HepG2 (cell line): ENCODE data around the gene RNF123. TPM values are rescaled to one million over a fixed set of nuclear protein-coding genes. Genes with fewer than 3 reads are reported as not detected.

Experiments
- ETV6 ChIP-seq: sonication (generic); formaldehyde crosslinking; conservative IDR thresholded peaks from 2 replicates; pipeline ENCODE4 v1.4.0; 2020; ENCODE audit warnings: missing genetic modification reagents
- FOSL1 ChIP-seq: sonication (generic); formaldehyde crosslinking; IDR thresholded peaks from 2 replicates; pipeline ENCODE4 v1.9.0; 2021; ENCODE audit warnings: missing genetic modification reagents, borderline replicate concordance
- JARID2 ChIP-seq: sonication (generic); formaldehyde crosslinking; IDR thresholded peaks from 2 replicates; pipeline ENCODE4 v1.8.1; 2023; ENCODE audit warnings: missing genetic modification reagents, inconsistent platforms; ENCODE audit not compliant: insufficient replicate concordance
- KDM5B ChIP-seq: sonication (generic); formaldehyde crosslinking; IDR thresholded peaks from 2 replicates; pipeline ENCODE4 v1.4.0; 2020; ENCODE audit warnings: missing genetic modification reagents, mild to moderate bottlenecking, borderline replicate concordance
- MED8 ChIP-seq: sonication (generic); formaldehyde crosslinking; IDR thresholded peaks from 2 replicates; pipeline ENCODE4 v1.8.1; 2023; ENCODE audit warnings: mild to moderate bottlenecking, missing genetic modification reagents; ENCODE audit not compliant: insufficient replicate concordance
- NFE2 ChIP-seq: sonication (generic); formaldehyde crosslinking; IDR thresholded peaks from 2 replicates; pipeline ENCODE4 v1.4.0; 2020; ENCODE audit warnings: missing genetic modification reagents
- NFE2L2 ChIP-seq: fragments of 150-350 bp; IDR thresholded peaks from 2 replicates; pipeline ENCODE4 v1.6.1; 2014; ENCODE audit warnings: low read length
- PRPF4 ChIP-seq: fragments of 200-400 bp; formaldehyde crosslinking; IDR thresholded peaks from 2 replicates; pipeline ENCODE4 v1.6.1; 2016; ENCODE audit warnings: low read length, low read depth; ENCODE audit not compliant: poor library complexity, severe bottlenecking
- RXRB ChIP-seq: IDR thresholded peaks from 2 replicates; pipeline ENCODE4 v1.6.1; 2016; ENCODE audit warnings: borderline replicate concordance, missing genetic modification reagents, missing compliant biosample characterization
- SMC3 ChIP-seq: IDR thresholded peaks from 2 replicates; pipeline ENCODE4 v1.6.1; 2011; ENCODE audit warnings: low read length, improper control_type of control experiment
- SP140L ChIP-seq: sonication (generic); formaldehyde crosslinking; IDR thresholded peaks from 2 replicates; pipeline ENCODE4 v1.4.0; 2020; ENCODE audit warnings: missing genetic modification reagents, borderline replicate concordance
- THYN1 ChIP-seq: sonication (generic); formaldehyde crosslinking; IDR thresholded peaks from 2 replicates; pipeline ENCODE4 v1.8.1; 2023; ENCODE audit warnings: low read depth, mild to moderate bottlenecking, moderate library complexity, missing genetic modification reagents, borderline replicate concordance
- TOE1 ChIP-seq: sonication (generic); formaldehyde crosslinking; IDR thresholded peaks from 2 replicates; pipeline ENCODE4 v1.4.0; 2020; ENCODE audit warnings: mild to moderate bottlenecking, missing genetic modification reagents
- ZBTB1 ChIP-seq: sonication (generic); formaldehyde crosslinking; IDR thresholded peaks from 2 replicates; pipeline ENCODE4 v1.4.0; 2020; ENCODE audit warnings: missing genetic modification reagents, borderline replicate concordance
- ZNF577 ChIP-seq: sonication (generic); formaldehyde crosslinking; IDR thresholded peaks from 2 replicates; pipeline ENCODE4 v1.4.0; 2020; ENCODE audit warnings: mild to moderate bottlenecking, low read depth, missing genetic modification reagents, borderline replicate concordance
- ZNF615 ChIP-seq: sonication (generic); formaldehyde crosslinking; IDR thresholded peaks from 2 replicates; pipeline ENCODE4 v1.5.0; 2020; ENCODE audit warnings: mild to moderate bottlenecking, missing genetic modification reagents, borderline replicate concordance
- ZNF644 ChIP-seq: IDR thresholded peaks from 2 replicates; pipeline ENCODE4 v1.6.1; 2016; ENCODE audit warnings: low read depth
- ZNF678 ChIP-seq: sonication (generic); formaldehyde crosslinking; IDR thresholded peaks from 2 replicates; pipeline ENCODE4 v1.4.0; 2020; ENCODE audit warnings: mild to moderate bottlenecking, missing genetic modification reagents
- ZNF713 ChIP-seq: sonication (generic); formaldehyde crosslinking; IDR thresholded peaks from 2 replicates; pipeline ENCODE4 v1.4.0; 2020; ENCODE audit warnings: mild to moderate bottlenecking, missing genetic modification reagents
- polyA plus RNA-seq, 8 experiments: library from polyadenylated mRNA; depleted of rRNA in 3 of 8; stranded (reverse) in 7 of 8; unstranded in 1 of 8; fragments of >200 nt; fragmentation: Illumina TruSeq in 4 of 8; extraction: Trizol in 4 of 8; gene quantifications; 2 replicates each; pipeline versions ENCODE4 v1.2.1 to v1.2.3, GENCODE V29; 2011 to 2016; ENCODE audit warnings: low read depth in 4 of 8, missing spikeins in 1 of 8, mixed read lengths in 1 of 8; ENCODE audit not compliant: insufficient read depth in 1 of 8
- total RNA-seq, 5 experiments: library from RNA; depleted of rRNA; stranded (reverse); fragments of >200 nt; fragmentation: Illumina TruSeq; extraction: Trizol; gene quantifications; 2 replicates each; pipeline ENCODE4 v1.2.3, GENCODE V29; 2016; ENCODE audit warnings: low read depth in 1 of 5
- TF ChIP-seq, protein P1 (sequence below): IDR thresholded peaks from 2 replicates; pipeline ENCODE4 v1.6.1; 2016; ENCODE audit warnings: low read depth
- TF ChIP-seq, protein P2 (sequence below): sonication (generic); formaldehyde crosslinking; IDR thresholded peaks from 2 replicates; pipeline ENCODE4 v1.5.0; 2020; ENCODE audit warnings: mild to moderate bottlenecking, low read depth, missing genetic modification reagents, borderline replicate concordance
- TF ChIP-seq, protein P3 (sequence below): sonication (generic); formaldehyde crosslinking; IDR thresholded peaks from 2 replicates; pipeline ENCODE4 v1.5.0; 2020; ENCODE audit warnings: mild to moderate bottlenecking, missing genetic modification reagents, borderline replicate concordance

Gene RNF123
- total and polyA plus RNA-seq, 2 of the 13 experiments (the other 11 are each of a cell fraction or from before 2014, with no cell fraction given), result 29.9 to 82.2 TPM

DNA sequence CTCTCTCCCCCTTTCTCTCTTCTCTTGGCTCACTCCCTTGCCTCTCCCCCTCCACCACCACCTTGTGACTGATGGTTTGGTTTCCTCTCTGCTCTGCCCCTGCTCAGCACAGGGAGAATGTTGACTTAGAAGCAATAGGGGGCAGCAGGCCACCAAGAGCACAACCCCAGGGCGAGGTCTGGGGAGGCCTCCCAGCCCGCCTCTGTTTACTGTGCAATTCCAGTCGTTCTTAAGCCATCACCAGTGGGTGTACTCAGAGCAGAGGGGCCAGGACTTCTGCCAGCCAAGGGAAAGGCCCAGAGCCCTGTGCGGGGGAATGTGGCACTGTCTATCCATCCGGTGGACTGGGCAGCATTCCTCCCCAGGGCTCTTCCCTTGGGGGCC is 21.0 kb upstream of the RNF123 start (continued):
- no peak for TF ChIP-seq THYN1 (CRISPR knock-in tag)
- TF ChIP-seq, protein P1, sequence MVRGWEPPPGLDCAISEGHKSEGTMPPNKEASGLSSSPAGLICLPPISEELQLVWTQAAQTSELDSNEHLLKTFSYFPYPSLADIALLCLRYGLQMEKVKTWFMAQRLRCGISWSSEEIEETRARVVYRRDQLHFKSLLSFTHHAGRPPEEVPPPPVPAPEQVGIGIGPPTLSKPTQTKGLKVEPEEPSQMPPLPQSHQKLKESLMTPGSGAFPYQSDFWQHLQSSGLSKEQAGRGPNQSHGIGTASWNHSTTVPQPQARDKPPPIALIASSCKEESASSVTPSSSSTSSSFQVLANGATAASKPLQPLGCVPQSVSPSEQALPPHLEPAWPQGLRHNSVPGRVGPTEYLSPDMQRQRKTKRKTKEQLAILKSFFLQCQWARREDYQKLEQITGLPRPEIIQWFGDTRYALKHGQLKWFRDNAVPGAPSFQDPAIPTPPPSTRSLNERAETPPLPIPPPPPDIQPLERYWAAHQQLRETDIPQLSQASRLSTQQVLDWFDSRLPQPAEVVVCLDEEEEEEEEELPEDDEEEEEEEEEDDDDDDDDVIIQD (CRISPR knock-in tag), result peak; percentile 59; the same call in 1 of the 2 replicates
- no peak for TF ChIP-seq TOE1 (CRISPR knock-in tag)
- TF ChIP-seq ZNF577, result no peak
- TF ChIP-seq NFE2 (CRISPR knock-in tag), result no peak
- no peak for TF ChIP-seq NFE2L2
- TF ChIP-seq, protein P2, sequence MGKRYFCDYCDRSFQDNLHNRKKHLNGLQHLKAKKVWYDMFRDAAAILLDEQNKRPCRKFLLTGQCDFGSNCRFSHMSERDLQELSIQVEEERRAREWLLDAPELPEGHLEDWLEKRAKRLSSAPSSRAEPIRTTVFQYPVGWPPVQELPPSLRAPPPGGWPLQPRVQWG, result no peak
- TF ChIP-seq, protein P3, sequence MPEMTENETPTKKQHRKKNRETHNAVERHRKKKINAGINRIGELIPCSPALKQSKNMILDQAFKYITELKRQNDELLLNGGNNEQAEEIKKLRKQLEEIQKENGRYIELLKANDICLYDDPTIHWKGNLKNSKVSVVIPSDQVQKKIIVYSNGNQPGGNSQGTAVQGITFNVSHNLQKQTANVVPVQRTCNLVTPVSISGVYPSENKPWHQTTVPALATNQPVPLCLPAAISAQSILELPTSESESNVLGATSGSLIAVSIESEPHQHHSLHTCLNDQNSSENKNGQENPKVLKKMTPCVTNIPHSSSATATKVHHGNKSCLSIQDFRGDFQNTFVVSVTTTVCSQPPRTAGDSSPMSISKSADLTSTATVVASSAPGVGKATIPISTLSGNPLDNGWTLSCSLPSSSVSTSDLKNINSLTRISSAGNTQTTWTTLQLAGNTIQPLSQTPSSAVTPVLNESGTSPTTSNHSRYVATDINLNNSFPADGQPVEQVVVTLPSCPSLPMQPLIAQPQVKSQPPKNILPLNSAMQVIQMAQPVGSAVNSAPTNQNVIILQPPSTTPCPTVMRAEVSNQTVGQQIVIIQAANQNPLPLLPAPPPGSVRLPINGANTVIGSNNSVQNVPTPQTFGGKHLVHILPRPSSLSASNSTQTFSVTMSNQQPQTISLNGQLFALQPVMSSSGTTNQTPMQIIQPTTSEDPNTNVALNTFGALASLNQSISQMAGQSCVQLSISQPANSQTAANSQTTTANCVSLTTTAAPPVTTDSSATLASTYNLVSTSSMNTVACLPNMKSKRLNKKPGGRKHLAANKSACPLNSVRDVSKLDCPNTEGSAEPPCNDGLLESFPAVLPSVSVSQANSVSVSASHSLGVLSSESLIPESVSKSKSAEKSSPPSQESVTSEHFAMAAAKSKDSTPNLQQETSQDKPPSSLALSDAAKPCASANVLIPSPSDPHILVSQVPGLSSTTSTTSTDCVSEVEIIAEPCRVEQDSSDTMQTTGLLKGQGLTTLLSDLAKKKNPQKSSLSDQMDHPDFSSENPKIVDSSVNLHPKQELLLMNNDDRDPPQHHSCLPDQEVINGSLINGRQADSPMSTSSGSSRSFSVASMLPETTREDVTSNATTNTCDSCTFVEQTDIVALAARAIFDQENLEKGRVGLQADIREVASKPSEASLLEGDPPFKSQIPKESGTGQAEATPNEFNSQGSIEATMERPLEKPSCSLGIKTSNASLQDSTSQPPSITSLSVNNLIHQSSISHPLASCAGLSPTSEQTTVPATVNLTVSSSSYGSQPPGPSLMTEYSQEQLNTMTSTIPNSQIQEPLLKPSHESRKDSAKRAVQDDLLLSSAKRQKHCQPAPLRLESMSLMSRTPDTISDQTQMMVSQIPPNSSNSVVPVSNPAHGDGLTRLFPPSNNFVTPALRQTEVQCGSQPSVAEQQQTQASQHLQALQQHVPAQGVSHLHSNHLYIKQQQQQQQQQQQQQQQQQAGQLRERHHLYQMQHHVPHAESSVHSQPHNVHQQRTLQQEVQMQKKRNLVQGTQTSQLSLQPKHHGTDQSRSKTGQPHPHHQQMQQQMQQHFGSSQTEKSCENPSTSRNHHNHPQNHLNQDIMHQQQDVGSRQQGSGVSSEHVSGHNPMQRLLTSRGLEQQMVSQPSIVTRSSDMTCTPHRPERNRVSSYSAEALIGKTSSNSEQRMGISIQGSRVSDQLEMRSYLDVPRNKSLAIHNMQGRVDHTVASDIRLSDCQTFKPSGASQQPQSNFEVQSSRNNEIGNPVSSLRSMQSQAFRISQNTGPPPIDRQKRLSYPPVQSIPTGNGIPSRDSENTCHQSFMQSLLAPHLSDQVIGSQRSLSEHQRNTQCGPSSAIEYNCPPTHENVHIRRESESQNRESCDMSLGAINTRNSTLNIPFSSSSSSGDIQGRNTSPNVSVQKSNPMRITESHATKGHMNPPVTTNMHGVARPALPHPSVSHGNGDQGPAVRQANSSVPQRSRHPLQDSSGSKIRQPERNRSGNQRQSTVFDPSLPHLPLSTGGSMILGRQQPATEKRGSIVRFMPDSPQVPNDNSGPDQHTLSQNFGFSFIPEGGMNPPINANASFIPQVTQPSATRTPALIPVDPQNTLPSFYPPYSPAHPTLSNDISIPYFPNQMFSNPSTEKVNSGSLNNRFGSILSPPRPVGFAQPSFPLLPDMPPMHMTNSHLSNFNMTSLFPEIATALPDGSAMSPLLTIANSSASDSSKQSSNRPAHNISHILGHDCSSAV, result no peak
- TF ChIP-seq FOSL1 (CRISPR knock-in tag), result no peak
- peak; percentile 4 for TF ChIP-seq MED8 (CRISPR knock-in tag)
- TF ChIP-seq SP140L (CRISPR knock-in tag), result no peak
- TF ChIP-seq SMC3, result peak; percentile 6; the same call in 1 of the 2 replicates
- TF ChIP-seq JARID2 (CRISPR knock-in tag), result no peak
- TF ChIP-seq PRPF4, result no peak
- TF ChIP-seq ZBTB1 (CRISPR knock-in tag), result no peak
- no peak for TF ChIP-seq ZNF678 (CRISPR knock-in tag)
- TF ChIP-seq ETV6 (CRISPR knock-in tag), result no peak
- peak; percentile 41; the same call in 1 of the 2 replicates for TF ChIP-seq KDM5B
- TF ChIP-seq RXRB (CRISPR knock-in tag), result peak; percentile 89
- TF ChIP-seq ZNF713 (CRISPR knock-in tag), result no peak
- 0 out of 2 replicates have a peak, but pooled peaks have one; percentile 58 for TF ChIP-seq ZNF644 (CRISPR knock-in tag)
- no peak for TF ChIP-seq ZNF615 (CRISPR knock-in tag)
